ENCODE measurements around the gene SHROOM1. TPM values are rescaled to one million over a fixed set of nuclear protein-coding genes. Genes with fewer than 3 reads are reported as not detected.
"Not testable (repeated sequence)": the region's sequence is repeated elsewhere in the genome, so short reads cannot be mapped to it uniquely, and the experiment has no call there.

Gene SHROOM1
- total and polyA plus RNA-seq, 8 donors: 5.3 to 264 (median 23.2) TPM

GRCh38 chr5:132802685-132803066, 27.8 kb downstream of the SHROOM1 start:
- H3K27me3 ChIP-seq; intact Hi-C loops (cut with DNase I; ENCODE audit: low total_unique reads): not testable (repeated sequence)
- 74 to 81% (median 77%) methylated on average over 5 of the region's 5 CpGs for WGBS, 5 donors

GRCh38 chr5:132802044-132802684, 28.3 kb downstream of the SHROOM1 start:
- peaks cover 0 to 9% (median 4%) of the 10 kb centered on the region in 4 donors for H3K4me1 ChIP-seq
- 77 to 84% (median 78%) methylated on average over 5 of the region's 5 CpGs for WGBS, 5 donors
- TF ChIP-seq POLR2A (IDR thresholded peaks at IDR 0.05) (no peak), CTCF (IDR thresholded peaks at IDR 0.05) (peak in 1 of 7 experiments; percentile 10)
- no peaks in the 10 kb centered on the region for H3K36me3 ChIP-seq
- no peaks in the 10 kb centered on the region for H3K27me3 ChIP-seq
- no peak for DNase-seq
- H3K9me3 ChIP-seq: no peaks in the 10 kb centered on the region
- intact Hi-C loops (cut with DNase I; ENCODE audit: low total_unique reads): no loop called here
- H3K4me3 ChIP-seq: no peak overlapping the region
- no peak overlapping the region for H3K27ac ChIP-seq

More at GRCh38 chr5:132802685-132803066, 27.8 kb downstream of the SHROOM1 start:
- H3K4me1 ChIP-seq: peaks cover 4 to 14% (median 9%) of the 10 kb centered on the region in 4 donors
- H3K4me3 ChIP-seq, H3K9me3 ChIP-seq, DNase-seq, H3K36me3 ChIP-seq, H3K27ac ChIP-seq: not testable (repeated sequence)

GRCh38 chr5:132800545-132800944, 29.9 kb downstream of the SHROOM1 start:
- intact Hi-C loops (cut with DNase I; ENCODE audit: low total_unique reads): no loop called here
- no peak overlapping the region for H3K27ac ChIP-seq
- no peaks in the 10 kb centered on the region for H3K27me3 ChIP-seq
- no peak overlapping the region for H3K4me3 ChIP-seq
- no peaks in the 10 kb centered on the region for H3K36me3 ChIP-seq
- TF ChIP-seq POLR2A (IDR thresholded peaks at IDR 0.05): no peak
- TF ChIP-seq EP300 (IDR thresholded peaks at IDR 0.05): no peak
- TF ChIP-seq POLR2AphosphoS5 (IDR thresholded peaks at IDR 0.05): no peak
- TF ChIP-seq CTCF (IDR thresholded peaks at IDR 0.05): no peak
- H3K9me3 ChIP-seq: no peaks in the 10 kb centered on the region
- H3K4me1 ChIP-seq: no peaks in the 10 kb centered on the region
- DNase-seq: no peak
- 75 to 83% (median 81%) methylated on average over 2 of the region's 2 CpGs for WGBS, 5 donors

- Histone ChIP-seq H3K4me3 (no peak overlapping the region), H3K27me3 (no peaks in the 10 kb centered on the region), H3K9me3 (no peaks in the 10 kb centered on the region), H3K4me1 (no peaks in the 10 kb centered on the region), H3K27ac (no peak overlapping the region), H3K36me3 (no peaks in the 10 kb centered on the region)
- 78 to 91% (median 84%) methylated on average over 2 of the region's 2 CpGs for WGBS, 5 donors
- TF ChIP-seq POLR2A (IDR thresholded peaks at IDR 0.05) (no peak), POLR2AphosphoS5 (IDR thresholded peaks at IDR 0.05) (no peak), EP300 (IDR thresholded peaks at IDR 0.05) (no peak), CTCF (IDR thresholded peaks at IDR 0.05) (no peak)
- intact Hi-C loops (cut with DNase I; ENCODE audit: low total_unique reads): no loop called here
- DNase-seq: no peak
Measured at GRCh38 chr5:132799392-132799791, 31.1 kb downstream of the SHROOM1 start.

- no peak for DNase-seq
- WGBS, 5 donors: 58 to 78% (median 70%) methylated on average over 2 of the region's 2 CpGs
- Histone ChIP-seq H3K27me3 (peaks cover 0 to 4% (median 0%) of the 10 kb centered on the region in 3 donors), H3K4me1 (no peaks in the 10 kb centered on the region), H3K9me3 (no peaks in the 10 kb centered on the region), H3K27ac (no peak overlapping the region), H3K4me3 (no peak overlapping the region), H3K36me3 (no peaks in the 10 kb centered on the region)
- TF ChIP-seq POLR2AphosphoS5 (IDR thresholded peaks at IDR 0.05) (no peak), POLR2A (IDR thresholded peaks at IDR 0.05) (no peak), CTCF (IDR thresholded peaks at IDR 0.05) (no peak), EP300 (IDR thresholded peaks at IDR 0.05) (no peak)
- intact Hi-C loops (cut with DNase I; ENCODE audit: low total_unique reads): no loop called here
Measured at GRCh38 chr5:132797651-132798050, 32.8 kb downstream of the SHROOM1 start.

Data from stomach (tissue), 9 donors.